Right hindlimb (tissue), 1 donor: ENCODE measurements around the gene NAMPT.
"Not testable (repeated sequence)": the region's sequence is repeated elsewhere in the genome, so short reads cannot be mapped to it uniquely, and the experiment has no call there.

Experiments
- DNase-seq: peaks from one replicate; pipeline ENCODE4 v3.0.0-alpha.2; 2018

The NAMPT gene

DNA sequence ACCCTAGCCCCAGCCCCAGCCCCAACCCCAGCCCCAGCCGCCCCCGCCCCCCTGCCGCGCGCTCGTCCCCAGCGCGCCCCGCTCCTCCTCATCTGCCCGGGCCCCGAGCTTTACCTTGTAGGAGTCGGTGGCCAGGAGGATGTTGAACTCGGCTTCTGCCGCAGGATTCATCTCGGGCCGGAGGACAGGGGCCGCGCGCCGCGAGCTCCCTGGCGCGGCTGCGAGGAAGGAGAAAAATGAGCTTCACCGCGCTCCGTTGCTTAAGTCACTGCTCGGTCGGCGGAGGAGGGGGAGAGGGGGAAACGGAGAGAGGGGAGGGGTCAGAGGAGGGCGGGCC is at the start of gene NAMPT:
TSS of gene NAMPT (minus strand) at position 270 of the 337 bp plus-strand sequence. CDS start at position 171, 99 bp downstream.
- no peak for DNase-seq

DNA sequence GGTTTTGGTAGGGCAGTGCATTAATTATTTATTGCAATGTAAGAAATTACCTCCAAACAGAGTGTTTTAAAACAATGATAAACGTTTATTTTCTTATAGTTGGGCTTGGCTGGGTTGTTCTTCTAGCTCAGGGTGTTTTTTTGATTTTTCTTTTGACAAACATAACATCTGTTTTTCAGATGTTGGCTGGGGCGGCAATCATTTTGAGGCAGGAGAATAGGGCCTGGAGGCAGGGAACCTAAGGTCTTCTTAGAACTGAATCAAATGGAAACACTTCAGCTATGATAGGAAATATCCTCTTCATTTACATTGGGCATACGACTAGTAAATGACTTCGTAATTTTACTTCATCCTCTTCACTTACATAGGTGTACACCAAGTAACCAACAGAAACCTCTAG is 47.4 kb upstream of the NAMPT start:
- DNase-seq: no peak

DNA sequence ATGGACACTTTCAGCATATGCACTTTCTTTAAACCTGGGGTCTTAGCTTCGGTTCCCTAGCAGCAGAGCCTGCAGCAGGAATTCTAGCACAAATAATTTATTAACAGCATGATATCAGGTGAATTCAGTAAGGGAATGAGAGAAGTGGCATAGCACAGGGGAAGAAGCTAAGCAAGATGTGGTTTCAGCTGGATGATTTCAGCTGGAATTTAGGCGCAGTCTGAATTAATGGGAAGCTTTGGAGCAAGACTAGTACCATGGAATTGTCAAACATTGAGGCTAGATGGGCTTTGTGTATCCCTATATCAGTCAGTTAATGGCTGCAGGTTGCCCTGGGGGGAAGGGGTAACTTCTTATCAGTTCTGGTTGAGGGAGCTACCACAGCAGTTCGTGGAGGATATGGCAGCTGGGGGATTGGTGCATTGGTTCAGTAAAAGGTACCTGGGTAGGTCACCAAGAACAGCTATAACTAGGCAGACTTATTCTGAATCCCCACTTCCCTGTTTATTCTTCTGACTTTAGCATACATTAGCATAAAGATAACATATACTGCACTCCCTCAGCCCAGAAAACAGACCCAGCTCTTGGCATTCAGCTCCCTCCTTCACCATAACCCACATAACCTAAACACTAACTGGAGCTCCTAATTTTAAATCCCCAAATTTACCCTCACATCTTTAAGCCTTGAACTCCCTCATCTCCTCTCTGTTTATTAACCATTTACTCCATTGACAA is 46.8 kb upstream of the NAMPT start:
- DNase-seq: no peak

DNA sequence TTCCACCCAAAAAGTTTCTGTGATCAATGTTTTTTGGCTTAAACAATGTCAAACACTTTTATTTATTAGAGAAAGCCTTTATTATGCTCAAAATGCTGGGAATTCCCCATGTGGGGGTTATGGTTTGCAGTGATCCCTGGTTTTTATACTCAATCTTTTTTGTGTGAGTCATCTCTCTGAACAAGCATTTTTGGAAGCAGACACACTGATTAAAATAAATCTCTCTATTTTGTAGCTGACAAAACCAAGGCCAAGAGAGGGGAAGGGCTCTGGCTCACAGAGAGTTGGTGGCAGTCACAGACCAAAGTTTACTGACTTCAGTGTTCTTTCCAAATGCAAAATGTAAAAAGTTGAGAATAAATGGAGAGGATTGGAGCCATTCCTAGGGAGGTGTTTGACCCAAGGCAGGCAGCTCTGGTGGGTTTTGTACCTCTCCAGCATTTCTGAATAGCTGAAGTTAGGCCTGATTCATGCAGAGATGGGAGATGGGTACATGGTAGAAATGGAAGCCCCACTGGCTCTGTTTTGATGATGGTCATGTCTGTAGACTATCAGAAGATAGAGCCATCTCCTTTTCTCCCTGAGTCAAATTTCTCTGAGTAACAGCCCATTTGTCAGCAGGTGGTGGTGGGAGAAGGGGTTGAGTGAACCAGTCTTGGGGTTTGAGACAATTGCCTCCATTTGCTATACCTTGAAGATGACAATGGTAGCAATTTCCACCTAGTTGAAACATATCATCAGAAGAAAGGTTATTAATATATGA is 45.4 kb upstream of the NAMPT start:
- DNase-seq: no peak

DNA sequence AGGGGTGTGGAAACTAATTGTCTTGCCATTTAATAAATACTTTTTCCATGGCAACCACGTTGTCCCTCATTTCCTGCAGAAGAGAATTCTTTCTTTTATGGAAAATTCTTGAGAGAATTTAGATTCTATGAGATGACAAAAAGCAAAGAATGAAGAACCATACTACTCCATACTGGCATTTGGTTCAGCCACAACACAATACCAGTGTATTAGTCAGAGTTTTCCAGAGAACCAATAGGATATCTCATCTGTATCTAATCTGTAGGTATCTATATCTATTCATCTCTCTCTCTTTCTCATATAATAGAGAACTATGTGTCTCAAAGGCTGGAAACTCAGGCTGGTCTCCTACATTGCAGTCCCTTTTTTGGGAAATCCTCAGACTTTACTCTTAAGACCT is 44.6 kb upstream of the NAMPT start:
- DNase-seq: no peak

DNA sequence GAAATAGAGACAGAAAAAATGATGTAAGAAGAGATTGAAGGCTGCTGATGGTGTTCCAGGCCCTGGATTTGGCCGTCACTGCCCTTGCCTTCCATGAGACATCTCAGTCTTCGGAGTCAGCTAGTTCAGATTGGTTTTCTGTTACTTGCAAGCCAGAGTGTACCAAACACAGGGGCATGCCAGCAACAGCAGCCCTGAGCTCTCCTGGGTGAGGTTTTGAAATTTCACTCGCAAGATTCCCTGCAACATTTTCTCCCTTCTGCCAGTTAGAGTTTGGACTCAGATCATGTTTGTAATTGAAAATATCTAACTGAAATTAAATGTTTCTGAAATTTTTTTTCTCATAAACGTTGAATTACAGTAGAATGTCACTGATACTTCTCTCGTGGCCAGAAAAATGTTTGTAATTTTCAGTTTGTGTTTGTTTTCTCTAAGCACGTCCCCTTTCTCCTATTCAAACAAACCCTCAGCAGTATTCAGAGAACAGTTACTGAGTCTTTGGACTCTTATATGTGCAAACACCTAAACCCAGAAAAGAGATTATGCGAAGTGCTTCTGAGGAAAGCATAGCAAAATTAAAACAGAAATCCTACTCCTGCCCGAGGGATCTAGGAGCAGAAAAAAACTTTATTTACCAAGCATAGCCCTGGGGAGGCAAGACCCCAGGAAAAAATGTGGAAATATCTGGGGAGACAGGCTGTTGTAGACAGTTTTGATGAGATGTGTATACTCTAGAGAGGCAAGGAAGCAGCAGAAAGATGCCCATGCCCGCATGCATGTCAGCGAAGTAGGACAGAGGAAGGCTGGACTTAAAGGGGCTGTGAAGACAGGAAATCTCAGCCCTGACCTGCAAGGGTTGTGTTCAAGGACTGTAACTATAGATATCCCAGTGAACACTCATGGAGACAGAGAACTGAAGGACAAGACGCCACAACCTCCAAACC is 43.0 kb upstream of the NAMPT start:
- no peak for DNase-seq

DNA sequence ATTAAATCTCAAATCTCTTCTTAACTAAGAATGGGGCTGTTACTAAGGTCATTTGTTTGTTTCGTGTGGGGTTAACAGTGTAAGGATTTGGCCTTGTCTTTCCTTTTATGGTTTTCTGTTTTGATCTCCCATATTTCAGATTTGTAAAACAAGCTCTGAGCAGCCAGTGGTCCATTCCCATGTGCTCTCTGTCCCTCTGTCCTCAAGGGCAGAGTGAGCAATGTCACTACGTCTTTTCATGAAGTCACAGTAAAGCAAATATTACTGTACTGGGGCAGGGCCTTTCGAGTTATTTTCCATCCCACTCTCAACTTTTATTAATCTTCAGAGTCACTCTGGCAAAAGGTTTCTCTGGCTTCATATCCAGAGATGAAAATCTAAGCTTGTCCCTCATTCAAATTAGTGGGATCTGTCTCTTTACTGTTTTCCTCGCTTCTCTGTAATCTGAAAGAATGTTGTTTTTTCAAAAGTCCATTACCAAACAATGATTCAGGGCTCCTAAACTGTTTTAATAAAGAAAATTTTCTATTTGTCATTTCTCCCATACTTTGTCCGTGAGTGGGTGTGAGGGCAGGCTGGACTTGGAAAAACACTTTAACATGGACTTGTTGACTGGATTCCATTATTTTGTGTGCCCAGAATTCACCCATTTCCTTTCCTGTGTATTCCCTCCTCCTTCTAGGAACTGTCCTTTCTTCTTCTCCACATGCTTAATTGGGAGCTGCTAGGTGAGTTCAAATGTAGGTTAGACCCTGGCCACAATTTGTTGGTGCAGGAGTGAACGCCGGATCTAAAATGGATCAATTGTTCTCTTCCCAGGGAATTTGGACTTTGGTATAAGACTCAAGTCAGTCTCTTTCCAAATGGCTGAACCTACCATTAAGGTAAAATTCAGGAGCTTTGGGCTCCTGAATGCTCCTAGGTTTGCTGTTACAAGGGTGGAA is 42.1 kb upstream of the NAMPT start:
- no peak for DNase-seq

DNA sequence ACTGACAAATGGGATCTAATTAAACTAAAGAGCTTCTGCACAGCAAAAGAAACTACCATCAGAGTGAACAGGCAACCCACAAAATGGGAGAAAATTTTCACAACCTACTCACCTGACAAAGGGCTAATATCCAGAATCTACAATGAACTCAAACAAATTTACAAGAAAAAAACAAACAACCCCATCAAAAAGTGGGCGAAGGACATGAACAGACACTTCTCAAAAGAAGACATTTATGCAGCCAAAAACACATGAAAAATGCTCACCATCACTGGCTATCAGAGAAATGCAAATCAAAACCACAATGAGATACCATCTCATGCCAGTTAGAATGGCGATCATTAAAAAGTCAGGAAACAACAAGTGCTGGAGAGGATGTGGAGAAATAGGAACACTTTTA is 39.7 kb upstream of the NAMPT start:
- not testable (repeated sequence) for DNase-seq

DNA sequence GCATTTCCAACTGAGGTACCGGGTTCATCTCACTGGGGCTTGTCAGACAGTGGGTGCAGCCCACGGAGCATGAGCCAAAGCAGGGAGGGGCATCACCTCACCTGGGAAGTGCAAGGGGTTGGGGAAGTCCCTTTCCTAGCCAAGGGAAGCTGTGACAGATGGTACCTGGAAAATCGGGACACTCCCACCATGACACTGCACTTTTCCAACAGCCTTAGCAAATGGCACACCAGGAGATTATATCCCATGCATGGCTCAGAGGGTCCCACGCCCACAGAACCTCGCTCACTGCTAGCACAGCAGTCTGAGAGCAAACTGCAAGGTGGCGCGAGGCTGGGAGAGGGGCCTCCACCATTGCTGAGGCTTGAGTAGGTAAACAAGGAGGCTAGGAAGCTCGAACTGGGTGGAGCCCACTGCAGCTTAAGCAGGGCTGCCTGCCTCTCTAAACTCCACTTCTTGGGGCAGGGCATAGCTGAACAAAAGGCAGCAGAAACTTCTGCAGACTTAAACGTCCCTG is 35.5 kb upstream of the NAMPT start:
- not testable (repeated sequence) for DNase-seq

DNA sequence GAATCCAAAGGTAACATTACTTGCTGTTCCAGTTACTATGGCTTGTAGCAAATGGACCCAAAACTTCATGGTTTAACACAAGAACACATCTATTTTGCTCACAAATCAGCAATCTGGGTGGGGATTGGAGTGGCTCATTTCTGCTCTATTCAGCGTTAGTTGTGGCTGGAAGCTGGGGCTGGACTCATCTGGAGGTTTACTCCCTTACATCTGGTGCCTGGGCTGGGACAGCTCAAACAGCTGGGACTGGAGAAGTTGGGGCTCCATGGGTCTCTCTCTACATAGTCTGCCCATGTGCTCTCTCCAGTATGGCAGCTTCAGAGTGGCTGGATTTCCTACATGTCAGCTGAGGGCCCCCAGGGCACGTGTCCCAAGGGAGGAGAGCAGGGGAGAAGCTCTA is 33.7 kb upstream of the NAMPT start:
- DNase-seq: no peak

DNA sequence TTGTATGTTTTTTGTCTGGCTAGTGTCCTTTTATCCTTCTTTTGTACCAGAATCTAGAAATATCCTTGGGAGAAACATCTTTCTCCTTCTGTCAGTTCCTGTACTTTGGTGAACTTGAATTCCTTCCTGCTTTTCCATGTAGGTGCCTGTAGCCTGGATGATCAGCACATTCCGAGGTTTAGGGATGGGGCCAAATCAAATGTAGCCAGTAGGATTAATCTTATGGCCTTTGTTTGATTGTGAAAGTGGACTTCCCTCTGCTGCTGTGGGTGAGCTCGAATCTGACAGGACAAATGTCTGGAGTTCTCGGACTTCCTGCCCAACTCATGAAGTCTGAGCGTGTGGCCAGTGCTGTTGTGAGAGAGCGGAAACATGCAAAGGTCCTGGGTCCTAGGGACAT is 33.2 kb upstream of the NAMPT start:
- no peak for DNase-seq

DNA sequence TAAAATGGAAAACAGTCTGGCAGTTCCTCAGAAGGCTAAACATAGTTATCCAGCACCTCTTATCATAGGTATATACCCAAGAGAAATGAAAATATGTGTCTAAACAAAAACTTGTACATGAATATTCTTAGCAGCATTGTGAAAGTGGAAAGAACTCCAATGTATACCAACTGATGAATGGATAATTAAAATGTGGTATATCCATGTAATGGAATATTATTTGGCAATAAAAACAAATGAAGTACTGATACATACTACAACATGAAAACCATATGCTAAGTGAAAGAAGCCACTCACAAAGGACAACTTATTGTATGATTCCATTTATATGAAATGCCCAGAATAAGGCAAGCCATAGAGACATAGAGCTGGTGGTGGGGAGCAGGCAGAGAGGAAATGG is 32.2 kb upstream of the NAMPT start:
- DNase-seq: no peak

DNA sequence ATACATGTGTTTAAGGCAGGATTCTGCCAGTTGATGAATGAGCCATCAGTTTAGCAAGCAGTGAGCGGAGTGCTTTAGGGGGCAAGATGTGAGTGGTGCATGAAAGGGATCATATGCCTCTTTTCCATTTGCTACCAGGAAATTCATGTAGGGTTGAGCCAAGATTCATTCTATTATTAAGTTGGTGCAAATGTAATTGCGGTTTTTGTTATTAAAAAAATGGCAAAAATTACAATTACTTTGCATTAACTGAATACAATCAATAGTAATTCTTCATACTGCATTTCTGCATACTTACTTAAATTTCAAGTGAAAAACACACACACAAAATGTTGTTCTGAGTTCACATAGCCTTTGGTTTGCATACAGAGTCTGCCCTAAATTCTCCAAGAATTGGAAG is 30.1 kb upstream of the NAMPT start:
- no peak for DNase-seq

DNA sequence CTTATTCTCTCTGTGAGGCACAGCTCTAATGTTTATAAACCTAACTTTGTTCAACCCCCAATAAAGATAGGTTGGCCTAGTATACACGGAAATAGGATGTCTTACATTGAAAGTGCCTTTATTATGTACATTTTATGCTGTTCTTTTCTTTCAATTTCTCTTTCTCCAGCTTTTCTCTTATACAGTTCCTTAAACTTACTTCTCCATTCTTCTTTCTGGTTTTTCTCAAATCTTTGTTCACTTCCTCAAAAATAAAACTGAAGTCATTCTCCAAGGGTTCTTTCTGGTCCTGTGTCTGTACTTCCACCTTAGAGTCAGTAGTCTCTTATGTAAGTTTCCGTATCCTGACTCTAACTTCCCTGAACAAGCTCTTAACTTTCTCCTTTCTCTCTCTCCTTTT is 29.2 kb upstream of the NAMPT start:
- no peak for DNase-seq

DNA sequence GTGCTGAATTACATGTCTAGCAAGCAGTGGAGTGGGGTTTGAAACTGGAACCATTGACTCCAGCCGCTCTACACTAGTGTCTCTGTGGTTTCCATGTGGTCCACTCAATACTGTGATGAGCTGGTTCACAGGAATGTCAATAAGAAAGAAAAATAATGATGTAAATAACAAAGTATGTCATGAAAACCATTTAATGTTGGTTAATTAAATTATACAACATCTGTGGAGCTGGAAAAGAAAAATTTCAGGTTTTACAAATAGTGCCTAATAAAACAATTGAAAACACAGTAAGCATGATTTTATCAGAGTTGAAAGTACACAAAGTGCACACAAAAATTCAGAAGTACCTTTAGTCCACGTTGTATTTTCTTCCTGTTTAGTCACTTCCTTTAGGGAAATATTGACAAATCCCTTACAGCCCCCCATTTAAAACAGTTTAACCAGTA is 28.7 kb upstream of the NAMPT start:
- no peak for DNase-seq

DNA sequence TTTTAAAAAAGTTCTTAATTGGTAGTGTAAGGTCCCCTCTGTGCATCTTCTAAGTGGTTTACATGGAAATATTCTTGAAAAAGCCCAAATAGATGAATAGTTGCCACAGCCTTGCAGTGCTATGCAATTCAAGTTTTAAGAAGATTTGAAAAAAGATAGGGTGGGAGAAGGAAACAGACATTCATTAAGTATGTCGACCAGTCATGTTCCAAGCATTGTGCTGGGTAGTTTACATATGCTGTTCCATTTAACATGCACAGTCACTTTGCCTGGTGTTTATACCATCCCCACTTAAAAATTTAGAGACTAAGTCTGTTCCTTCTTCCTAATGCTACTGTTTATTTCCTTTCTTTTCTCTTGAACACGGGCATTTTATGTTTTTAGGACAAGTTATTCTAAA is 28.1 kb upstream of the NAMPT start:
- DNase-seq: no peak

DNA sequence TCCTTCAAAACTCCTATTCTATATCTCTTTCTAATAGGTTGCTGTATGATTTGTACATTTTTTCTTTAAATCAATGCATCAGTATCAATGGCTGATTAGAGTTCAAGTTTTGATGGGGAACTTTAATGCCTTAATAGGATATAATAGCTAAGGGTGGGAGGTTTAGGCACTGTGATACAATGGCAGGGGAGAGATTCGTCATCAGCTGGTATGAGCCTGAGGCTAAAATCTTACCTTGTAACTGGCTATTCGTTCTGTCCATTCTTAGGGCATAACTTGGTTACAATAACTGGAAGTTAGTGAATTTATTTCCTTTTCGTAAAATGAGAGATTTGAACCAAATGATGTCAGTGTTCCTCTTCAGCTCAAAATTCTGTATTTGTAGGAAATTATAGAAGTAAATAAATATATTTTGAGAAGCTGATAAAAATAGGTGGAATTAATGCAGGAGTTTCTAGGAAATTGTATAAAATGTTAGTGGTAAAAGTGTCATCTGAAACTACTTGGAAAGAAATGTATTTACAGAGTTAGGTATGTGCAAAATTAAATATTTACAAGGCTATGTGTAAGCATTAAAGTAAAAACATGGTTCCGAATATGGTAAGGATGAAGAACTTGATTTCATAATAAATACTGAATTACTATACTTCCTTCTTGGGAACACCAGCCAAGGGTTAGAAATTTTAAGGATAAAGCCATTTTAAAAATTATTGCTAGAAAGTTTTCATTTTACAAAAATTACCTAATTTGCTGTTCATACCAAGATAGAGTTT is 27.5 kb upstream of the NAMPT start:
- no peak for DNase-seq

DNA sequence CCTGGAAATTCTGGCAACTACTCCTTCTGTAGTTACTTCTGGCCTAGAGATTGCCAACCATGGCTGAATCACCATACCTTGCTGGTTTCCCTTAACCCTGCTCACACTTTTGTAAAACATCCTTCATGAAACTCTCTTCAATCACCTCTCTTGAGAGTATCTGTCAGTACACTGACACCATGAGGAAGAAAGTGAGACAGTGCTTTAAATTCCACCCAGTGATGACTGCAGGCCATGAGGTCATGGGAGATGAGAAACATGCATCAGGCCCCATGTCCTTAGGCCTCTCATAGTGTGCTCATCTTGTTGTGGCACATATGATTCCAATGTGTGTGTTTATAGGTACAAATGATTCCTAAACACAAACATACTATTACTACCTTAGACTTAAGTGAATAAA is 24.6 kb upstream of the NAMPT start:
- no peak for DNase-seq

DNA sequence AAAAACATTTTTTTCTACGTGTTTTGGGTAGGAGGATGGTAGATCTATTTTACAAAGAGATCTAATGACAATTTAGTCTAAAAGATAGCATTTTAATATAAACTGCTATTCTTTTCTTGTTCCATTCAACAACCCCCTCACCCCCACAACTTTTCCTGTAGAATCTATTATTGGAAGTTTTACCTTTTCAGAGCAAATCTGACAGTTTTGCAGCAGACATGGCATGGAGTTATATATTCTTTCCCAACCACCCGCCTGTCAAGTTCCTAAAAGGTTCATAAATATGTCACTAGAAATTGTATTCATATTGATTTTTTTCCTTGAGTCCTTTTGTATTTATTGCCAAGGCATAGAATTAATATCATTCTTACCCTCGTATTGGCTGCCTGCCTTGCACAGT is 21.5 kb upstream of the NAMPT start:
- no peak for DNase-seq

DNA sequence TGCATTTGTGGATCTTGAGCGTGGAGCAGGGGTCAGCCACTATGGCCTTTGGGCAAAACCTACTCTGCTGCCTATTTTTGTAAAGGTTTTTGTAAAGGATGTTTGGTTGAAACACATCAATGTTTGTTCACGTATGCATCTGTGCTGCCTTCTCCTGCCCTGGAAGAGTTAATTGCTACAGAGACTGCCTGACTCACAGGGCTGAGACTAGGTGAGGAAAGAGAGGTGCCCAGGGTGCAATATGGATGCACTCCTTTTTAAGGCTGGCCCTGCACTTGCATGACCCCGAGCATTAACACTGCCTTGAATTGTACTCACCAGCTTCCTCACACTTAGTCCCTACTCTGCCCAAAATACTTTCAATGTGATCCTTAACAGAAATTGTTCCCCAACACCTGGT is 20.9 kb upstream of the NAMPT start:
- DNase-seq: no peak

DNA sequence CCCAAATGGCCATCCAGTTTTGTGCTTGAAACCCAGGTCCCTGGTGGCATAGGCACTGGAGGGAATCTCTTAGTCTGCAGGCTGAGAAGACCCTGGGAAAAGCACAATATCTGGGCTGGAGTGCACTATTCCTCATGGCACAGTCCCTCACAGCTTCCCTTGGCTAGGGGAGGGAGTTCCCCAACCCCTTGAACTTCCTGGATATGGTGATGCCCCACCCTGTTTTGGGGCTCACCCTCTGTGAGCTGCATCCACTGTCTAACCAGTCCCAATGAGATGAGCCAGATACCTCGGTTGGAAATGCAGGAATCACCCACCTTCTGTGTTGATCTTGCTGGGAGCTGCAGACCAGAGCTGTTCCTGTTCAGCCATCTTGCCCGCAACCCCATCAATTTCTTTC is 19.8 kb upstream of the NAMPT start:
- DNase-seq: no peak
